GM23248 (cell line): ENCODE results near the gene VPS35L.

Experiments
- EZH2 ChIP-seq: fragments of 200-600 bp; sonication (generic); IDR thresholded peaks from 2 replicates; pipeline ENCODE4 v1.6.1; 2018; ENCODE audit warnings: antibody characterized with exemption, mild to moderate bottlenecking; ENCODE audit not compliant: insufficient read depth, poor library complexity, severe bottlenecking
- EZH2phosphoT487 ChIP-seq: fragments of 200-600 bp; sonication (generic); IDR thresholded peaks from 2 replicates; pipeline ENCODE4 v1.6.1; 2018; ENCODE audit warnings: antibody characterized with exemption, moderate library complexity, mild to moderate bottlenecking, low read depth; ENCODE audit not compliant: insufficient read depth

DNA sequence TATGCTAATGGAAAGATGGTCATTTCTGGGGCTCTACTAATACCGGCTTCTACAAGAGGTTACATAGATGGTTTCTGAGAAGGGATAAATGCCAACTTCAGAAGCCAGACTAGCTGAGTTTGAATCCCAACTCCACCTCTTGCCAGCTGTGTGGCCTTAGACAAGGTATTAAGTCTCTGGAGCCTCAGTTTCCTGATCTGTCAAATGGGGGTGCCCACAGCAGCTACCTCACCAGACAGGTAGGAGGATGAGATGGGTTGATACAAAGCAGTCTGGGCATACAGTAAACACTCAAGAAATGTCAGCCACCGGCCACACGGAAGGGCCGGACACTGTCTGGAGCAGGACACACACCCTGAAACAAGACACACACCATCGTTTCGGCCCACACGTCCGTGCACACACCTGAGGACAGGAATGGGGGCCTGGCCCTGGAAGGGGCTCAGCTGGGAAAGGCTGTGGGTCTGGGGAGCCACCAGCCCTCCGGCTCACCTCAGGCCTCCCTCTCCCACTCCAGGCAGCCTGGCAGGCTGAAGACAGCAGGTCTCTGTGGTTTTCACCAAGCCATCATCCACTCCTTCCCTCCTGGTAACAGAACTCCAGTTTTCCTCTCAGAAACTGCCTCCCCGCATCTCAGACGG is 157.0 kb downstream of the VPS35L start:
- TF ChIP-seq EZH2phosphoT487 (no peak), EZH2 (no peak)
